Right renal cortex interstitium (tissue), 3 donors: Measurements from ENCODE around the gene HOXB9. TPM values are rescaled to one million over a fixed set of nuclear protein-coding genes. Genes with fewer than 3 reads are reported as not detected.

Experiments
- DNase-seq, 3 donors: peaks; one replicate each; pipeline ENCODE4 v3.0.0-alpha.2; 2013; ENCODE audit warnings: low read depth in 3 of 3, low spot score in 2 of 3
- polyA plus RNA-seq, 3 donors: library from polyadenylated mRNA; unstranded; fragments of 120-200 nt; gene quantifications; one replicate each; pipeline ENCODE4 v1.2.1, GENCODE V29; 2013; ENCODE audit not compliant: insufficient read length in 3 of 3

Gene HOXB9
- polyA plus RNA-seq, 3 donors = 51.5 to 70.6 (median 68.4) TPM

DNA sequence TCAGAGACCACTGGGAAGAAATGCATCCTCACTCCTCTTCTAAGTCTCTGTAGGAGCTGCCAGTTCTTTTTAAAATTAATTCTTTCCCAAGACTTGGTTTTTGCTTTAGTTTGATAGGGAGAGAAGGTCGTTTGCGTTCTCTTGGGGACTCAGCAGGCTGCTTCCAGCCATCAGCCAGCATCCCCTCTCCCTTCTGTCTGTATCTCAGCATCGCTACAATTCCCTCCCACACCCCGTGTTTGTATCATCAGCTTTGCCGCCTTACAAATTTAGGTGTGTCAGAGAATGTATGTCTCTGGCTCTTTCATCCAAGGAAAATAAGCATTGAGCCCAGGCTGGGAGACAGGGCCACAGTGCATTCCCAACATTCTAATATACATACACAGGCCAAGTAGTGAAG is 26.8 kb downstream of the HOXB9 start:
- no peak for DNase-seq

DNA sequence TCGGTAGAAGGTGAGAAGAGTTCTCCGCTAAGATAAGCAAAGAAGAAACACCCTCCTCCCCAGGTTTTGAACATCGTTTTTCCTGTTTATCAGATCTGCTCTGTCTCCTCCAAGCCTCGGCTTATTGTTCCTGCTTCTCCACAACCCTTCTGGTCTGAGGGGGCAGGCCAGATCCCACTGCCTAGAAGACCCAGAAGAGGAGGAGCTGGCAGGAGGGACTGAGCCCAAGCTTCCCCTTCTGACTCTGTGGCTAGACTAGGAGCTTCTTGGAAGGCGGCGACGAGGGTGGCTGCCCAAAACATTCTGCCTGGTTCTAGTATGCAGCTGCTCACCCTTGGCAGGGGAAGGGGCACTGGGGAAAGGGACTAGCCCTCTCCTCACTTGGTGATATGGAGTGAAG is 27.4 kb downstream of the HOXB9 start:
- DNase-seq = no peak

DNA sequence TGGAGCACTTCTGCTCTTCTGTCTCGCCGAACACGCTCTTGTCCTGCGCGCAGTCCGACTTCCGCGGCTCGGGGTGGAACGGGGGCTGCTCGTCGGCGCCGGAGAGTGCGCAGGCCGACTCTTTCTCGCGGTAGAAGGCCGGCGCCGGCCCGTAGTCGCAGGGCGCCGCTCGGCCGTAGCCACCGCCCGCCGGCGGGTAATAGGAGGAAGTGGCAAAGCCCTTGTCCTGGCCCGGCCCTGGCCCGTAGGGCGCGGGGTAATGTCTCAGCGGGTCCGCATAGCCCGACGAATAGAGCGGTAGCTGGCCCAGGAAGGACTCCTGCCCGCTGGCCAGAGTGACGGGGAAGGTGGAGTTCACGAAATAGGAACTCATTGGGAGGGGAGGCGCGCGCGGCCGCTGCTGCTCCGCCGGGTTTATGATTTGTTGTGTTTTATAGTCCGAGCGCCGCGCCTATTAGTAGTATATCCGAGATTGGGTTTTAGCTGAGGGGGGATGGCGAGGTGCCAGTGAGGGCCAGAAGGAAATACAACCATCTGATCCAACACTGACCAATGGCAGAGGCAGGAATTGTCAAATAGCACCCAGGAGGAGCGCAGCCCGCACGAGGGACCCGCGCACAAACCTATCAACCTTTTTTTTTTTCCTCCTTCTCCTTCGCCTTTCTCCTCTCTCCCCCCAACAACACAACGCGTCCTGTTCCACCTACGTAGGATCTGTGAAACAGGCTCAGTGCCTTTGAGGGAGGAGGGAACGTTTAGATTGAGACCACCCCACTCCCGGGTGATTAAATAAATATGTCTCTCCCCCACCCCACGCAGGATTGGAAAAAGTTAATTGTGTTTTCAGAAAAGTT is 28.2 kb downstream of the HOXB9 start:
- DNase-seq = no peak

- DNase-seq = no peak
These were observed 28.7 kb downstream of the HOXB9 start for GRCh38 chr17:48597528-48597777.

DNA sequence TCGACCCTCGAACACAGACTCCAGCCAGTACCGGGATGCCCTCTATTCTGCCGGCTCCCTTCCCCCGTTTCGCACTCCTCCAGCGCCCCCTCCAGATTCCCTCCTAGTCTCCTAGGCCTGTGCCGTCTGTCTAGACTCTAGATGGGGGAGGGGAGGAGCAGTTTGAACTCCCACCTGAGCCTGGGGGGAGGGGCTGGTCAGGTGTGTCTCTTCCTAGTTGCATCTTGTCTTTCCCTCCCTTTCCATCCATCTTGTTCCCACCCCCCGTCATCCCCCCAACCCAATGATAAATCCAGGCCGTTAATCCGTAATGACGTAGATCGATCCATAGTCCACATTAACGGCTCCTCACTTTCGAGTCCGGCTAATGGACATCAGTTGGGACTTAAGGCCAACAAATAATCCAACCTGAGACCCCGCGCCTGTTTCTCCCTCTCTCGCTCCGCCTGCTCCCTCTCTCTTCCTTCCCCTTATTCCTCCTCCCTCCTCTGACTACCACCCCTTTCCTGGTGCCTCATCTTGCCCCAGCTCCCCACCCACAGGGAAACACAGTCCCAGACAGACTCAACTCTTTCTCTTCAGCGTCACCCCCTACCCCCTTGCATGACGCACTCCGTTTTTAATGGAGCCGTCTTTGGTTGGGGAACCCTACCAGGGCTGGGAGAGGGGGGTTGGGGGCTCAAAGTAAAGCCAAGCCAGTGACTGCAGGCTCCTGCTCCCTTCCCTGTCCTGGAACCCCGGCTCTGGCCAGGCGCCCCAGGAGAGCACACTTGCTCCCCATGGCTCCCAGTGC is 29.2 kb downstream of the HOXB9 start:
- DNase-seq = no peak

- no peak for DNase-seq
These were observed 30.0 kb downstream of the HOXB9 start for GRCh38 chr17:48596000-48596734.

- DNase-seq = no peak
These were observed 30.7 kb downstream of the HOXB9 start for GRCh38 chr17:48595278-48595999.

- DNase-seq = no peak
These were observed 31.4 kb downstream of the HOXB9 start for GRCh38 chr17:48594538-48595277.

DNA sequence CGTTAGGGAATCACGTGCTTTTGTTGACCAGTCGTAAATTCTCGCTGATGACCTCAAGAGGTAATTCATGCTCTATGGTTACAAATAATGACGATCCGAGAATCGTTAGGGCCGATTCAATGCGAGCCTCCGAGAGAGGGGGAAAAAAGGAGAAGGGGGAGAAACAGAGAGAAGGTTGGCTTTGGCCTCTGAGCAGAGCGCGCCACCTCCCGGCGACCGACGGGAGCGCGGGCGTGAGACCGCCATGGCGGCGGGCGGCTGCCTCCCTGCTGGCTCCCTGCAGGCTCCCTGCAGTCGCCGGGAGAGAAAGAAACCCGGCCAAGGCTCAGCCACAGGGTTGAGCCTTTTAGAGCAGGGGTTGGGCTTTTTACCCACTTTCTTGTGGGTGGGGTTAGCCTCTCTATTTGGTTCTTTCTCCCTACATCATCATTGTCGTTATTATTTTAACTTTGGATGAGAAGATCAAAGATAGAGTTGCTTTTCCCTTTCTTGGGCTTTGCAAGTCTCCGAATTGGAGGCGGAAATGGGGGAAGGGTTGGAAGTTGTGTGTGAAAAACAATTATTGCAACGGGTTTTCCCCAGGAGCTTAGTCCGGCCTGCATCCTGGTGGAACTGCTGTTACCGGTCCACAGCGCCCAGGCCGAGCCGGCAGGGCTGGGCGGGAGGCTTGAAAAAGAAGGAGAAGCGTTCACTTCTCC is 32.2 kb downstream of the HOXB9 start:
- no peak for DNase-seq

DNA sequence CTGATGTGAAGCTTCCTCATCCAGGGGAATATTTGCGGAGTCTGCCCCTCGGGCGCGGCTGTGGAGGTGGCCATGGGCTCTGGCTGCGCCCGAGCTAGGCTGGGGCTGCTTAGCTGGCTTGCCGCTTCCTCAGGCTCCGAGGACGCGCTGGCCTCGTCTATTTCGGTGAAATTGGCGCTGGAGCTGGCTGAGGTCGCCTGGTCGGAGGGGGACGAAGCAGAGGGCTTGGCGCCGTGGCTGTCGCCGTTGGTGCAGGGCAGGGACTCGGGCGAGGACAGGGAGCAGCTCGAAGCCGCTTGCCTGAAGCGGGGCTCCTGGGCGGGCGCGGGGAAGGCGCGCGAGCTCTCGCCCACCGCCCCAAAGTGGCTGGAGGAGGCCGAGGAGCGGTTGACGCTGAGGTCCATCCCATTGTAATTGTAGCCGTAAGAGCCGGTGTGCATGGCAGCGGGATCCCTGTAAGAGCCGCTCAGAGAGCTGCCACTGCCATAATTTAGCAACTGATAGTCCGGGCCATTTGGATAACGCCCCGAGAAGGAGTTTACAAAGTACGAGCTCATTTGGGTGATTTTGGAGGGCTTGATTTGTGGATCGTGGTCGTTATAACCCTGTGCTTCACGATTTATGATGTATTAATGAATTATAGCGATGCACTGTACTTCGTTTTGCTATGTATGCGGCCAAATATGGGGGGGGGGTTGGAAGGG is 32.9 kb downstream of the HOXB9 start, which contains the start of gene HOXB5:
Gene HOXB5, minus strand, starts transcription at position 654 of the 704 bp plus-strand sequence. Its CDS starts 97 bp downstream, at position 557.
- no peak for DNase-seq

DNA sequence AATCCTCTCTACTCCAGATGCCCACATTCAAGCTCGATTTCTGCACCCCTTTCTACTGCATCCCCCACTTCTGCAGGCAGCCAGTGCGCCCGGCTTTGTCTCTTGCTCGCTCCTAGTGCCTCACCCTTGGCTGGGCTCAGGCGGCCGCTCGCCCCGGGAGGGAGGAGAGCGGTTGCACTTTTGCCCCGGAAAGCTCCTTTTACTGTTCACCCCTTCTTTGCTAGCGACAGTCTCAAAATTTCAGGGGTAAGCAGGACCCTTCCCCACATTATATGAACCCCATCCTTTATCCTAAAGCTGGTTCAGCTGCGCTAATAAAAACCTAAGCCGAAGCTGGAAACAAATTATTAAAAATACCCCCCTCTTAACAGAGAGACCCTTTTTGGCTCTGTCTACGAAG is 33.6 kb downstream of the HOXB9 start:
- no peak for DNase-seq

- no peak for DNase-seq
These were observed 34.1 kb downstream of the HOXB9 start for GRCh38 chr17:48592057-48592514.

DNA sequence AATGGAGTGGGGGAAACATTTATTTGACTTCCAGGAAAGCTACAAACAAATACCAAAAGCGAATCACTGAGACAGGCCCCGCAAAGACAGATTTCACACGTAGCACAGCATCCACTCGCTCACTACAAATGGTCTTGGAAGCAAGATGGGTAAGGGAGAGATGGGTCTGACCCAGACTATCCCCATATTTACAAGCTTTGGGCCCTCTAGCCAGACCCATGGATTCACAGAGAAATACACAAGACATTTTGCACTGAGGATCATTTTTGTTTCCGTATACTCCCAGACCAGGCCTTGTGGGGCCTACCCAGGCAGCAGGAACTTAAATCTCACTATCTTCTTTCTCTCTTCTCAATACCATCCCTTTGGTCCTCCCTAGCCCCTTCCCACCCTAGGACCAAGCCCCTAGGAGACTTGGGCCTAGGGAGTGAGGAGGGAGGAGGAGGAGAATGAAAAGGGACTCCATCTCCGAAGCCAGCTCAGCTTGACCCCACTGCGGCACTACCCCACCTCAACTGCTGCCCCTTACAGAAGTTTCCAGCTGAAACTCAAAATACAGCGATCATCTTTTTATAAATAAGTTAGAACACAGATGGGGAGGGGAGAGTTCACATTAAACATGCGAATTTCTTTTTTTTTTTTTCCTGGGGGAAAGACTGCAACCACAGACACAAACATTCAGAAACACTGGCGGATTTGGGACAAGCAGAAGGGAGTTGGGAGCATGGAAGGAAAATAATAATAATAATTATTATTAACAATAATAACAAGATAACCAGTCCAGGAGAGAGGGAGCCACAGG is 34.7 kb downstream of the HOXB9 start:
- DNase-seq = no peak

GRCh38 chr17:48590607-48591161 is 35.5 kb downstream of the HOXB9 start:
- DNase-seq = no peak

DNA sequence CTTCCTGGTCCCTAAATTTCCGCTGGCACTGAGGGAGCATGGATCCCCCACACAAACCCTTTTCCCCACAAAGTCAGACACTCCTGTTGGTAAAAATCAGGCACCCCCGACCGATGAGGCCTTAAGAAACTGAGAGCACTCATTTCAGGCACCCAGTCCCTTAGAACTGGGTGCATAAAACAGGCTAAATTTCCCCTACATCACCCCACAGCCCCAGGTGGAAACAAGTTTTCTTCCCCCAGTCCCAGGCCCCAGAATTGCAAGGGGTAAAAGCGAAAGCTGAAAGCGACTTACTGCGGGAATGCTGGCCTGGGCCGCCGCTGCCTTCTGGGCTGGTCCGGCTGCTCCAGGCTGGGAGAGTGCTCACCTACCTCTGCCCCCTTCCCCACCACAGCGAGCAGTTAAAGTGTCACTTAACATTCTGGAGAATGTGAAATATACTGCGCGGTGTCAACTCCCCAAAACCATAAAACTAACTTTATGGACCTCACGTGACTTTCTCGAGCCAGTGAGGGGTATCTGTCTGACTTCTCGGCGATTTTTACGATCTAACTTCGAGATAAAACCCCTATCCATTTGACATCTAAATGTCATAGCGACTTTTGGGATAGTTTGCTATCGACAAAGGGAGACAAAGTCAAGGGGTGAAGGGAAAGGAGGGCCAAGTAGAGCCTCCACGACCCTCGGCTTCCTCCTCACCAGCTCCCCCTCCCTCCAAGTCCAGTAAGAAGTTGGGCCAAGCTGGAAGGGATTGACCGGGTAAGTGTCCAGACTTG is 36.1 kb downstream of the HOXB9 start, which contains the start of gene HOXB3:
Gene HOXB3, minus strand, starts transcription at position 411 of the 776 bp plus-strand sequence. CDS start 37,767 bp downstream, outside the sequence.
- peak in 2 of 3 donors; percentile 92 for DNase-seq

- no peak for DNase-seq
These were observed 36.9 kb downstream of the HOXB9 start for GRCh38 chr17:48589060-48589830.
